K562 (cell line): ENCODE measurements around the gene C2orf92.

ENCODE experiments used
- GTF2E2 ChIP-seq: fragments of 200-800 bp; sonication (Bioruptor generic); IDR thresholded peaks from 2 replicates; pipeline ENCODE4 v1.6.1; 2016; ENCODE audit warnings: missing genetic modification characterization, missing compliant biosample characterization
- JUND ChIP-seq, 2 experiments: IDR thresholded peaks; 2 replicates in 1 of 2; 3 replicates in 1 of 2; pipeline ENCODE4 v1.6.1; 2011; ENCODE audit warnings: borderline replicate concordance in 2 of 2, low read depth in 2 of 2, low read length in 2 of 2, improper control_type of control experiment in 1 of 2, missing biosample characterization in 1 of 2, missing genetic modification characterization in 1 of 2, missing genetic modification reagents in 1 of 2
- MAZ ChIP-seq, 2 experiments: fragments of 450-650 bp in 1 of 2; sonication (generic) in 1 of 2; formaldehyde crosslinking; IDR thresholded peaks in 1 of 2; conservative IDR thresholded peaks in 1 of 2; 2 replicates each; pipeline versions ENCODE4 v1.4.0 to v1.5.0; 2020; ENCODE audit warnings: mild to moderate bottlenecking in 1 of 2, missing genetic modification reagents in 1 of 2
- RCOR1 ChIP-seq, 2 experiments: IDR thresholded peaks; 2 replicates each; pipeline ENCODE4 v1.6.1; 2012; ENCODE audit warnings: low read depth in 2 of 2, low read length in 2 of 2, borderline replicate concordance in 1 of 2, improper control_type of control experiment in 1 of 2
- ZNF282 ChIP-seq: sonication (generic); formaldehyde crosslinking; IDR thresholded peaks from 2 replicates; pipeline ENCODE4 v1.8.1; 2023; ENCODE audit warnings: missing genetic modification reagents
- ZNF318 ChIP-seq, 2 experiments: fragments of 450-650 bp; IDR thresholded peaks; 2 replicates each; pipeline ENCODE4 v1.6.1; 2016; ENCODE audit warnings: mild to moderate bottlenecking in 2 of 2, borderline replicate concordance in 1 of 2, low read depth in 1 of 2, moderate library complexity in 1 of 2
- TF ChIP-seq, protein P1 (sequence below), 3 experiments: IDR thresholded peaks in 2 of 3; conservative IDR thresholded peaks in 1 of 3; 2 replicates each; pipeline ENCODE4 v1.5.1; 2011 to 2012; ENCODE audit warnings: low read length in 3 of 3, mild to moderate bottlenecking in 3 of 3, control low read depth in 2 of 3, improper control_type of control experiment in 1 of 3, inconsistent platforms in 1 of 3, low read depth in 1 of 3, mixed read lengths in 1 of 3, moderate library complexity in 1 of 3; ENCODE audit not compliant: insufficient read depth in 2 of 3

GRCh38 chr2:97707362-97708047, 38.0 kb downstream of the C2orf92 start:
- TF ChIP-seq GTF2E2 (no peak), ZNF318 (IDR thresholded peaks at IDR 0.05; ENCODE audit: borderline replicate concordance in 1 of 2, low read depth in 1 of 2) (no peak), MAZ (CRISPR knock-in tag; conservative IDR thresholded peaks at IDR 0.05 in 1 of 2, IDR thresholded peaks at IDR 0.05 in 1 of 2) (no peak), ZNF282 (CRISPR knock-in tag) (no peak), RCOR1 (IDR thresholded peaks at IDR 0.05; ENCODE audit: borderline replicate concordance in 1 of 2, low read depth in 2 of 2, low read length in 2 of 2) (no peak), JUND (IDR thresholded peaks at IDR 0.05; ENCODE audit: borderline replicate concordance, low read depth, low read length) (no peak), JUND (tag; IDR thresholded peaks at IDR 0.05; ENCODE audit: borderline replicate concordance, low read depth, low read length) (no peak)
- TF ChIP-seq, protein P1, sequence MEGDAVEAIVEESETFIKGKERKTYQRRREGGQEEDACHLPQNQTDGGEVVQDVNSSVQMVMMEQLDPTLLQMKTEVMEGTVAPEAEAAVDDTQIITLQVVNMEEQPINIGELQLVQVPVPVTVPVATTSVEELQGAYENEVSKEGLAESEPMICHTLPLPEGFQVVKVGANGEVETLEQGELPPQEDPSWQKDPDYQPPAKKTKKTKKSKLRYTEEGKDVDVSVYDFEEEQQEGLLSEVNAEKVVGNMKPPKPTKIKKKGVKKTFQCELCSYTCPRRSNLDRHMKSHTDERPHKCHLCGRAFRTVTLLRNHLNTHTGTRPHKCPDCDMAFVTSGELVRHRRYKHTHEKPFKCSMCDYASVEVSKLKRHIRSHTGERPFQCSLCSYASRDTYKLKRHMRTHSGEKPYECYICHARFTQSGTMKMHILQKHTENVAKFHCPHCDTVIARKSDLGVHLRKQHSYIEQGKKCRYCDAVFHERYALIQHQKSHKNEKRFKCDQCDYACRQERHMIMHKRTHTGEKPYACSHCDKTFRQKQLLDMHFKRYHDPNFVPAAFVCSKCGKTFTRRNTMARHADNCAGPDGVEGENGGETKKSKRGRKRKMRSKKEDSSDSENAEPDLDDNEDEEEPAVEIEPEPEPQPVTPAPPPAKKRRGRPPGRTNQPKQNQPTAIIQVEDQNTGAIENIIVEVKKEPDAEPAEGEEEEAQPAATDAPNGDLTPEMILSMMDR (IDR thresholded peaks at IDR 0.05 in 2 of 3, conservative IDR thresholded peaks at IDR 0.05 in 1 of 3; ENCODE audit: insufficient read depth in 2 of 3, low read depth in 1 of 3, low read length in 3 of 3): no peak
